Measurements from ENCODE around the gene COL6A2. TPM values are rescaled to one million over a fixed set of nuclear protein-coding genes. Genes with fewer than 3 reads are reported as not detected.

COL6A2 gene
- total and polyA plus RNA-seq, 9 donors: 481 to 1,002 (median 671) TPM

- Histone ChIP-seq H3K4me3 (ENCODE audit: low read length) (no peak overlapping the region), H3K4me1 (ENCODE audit: control insufficient read depth, insufficient read depth, low read length) (peaks cover 80% of the 10 kb centered on the region), H3K36me3 (ENCODE audit: control insufficient read depth, insufficient read depth, low read length) (no peaks in the 10 kb centered on the region), H3K27me3 (ENCODE audit: control insufficient read depth, insufficient read depth, low read length) (peaks cover 5% of the 10 kb centered on the region), H3K9me3 (replicated peaks; ENCODE audit: control insufficient read depth, low read depth, low read length) (no peaks in the 10 kb centered on the region), H3K27ac (ENCODE audit: low read length) (no peak overlapping the region)
- DNase-seq: no peak
- 81% methylated on average over 23 of the region's 31 CpGs for WGBS (ENCODE audit: insufficient coverage)
Observed at GRCh38 chr21:46052703-46053651, 44.9 kb upstream of the COL6A2 start.

- H3K27me3 ChIP-seq (ENCODE audit: control insufficient read depth, insufficient read depth, low read length): peaks cover 5% of the 10 kb centered on the region
- no peaks in the 10 kb centered on the region for H3K36me3 ChIP-seq (ENCODE audit: control insufficient read depth, insufficient read depth, low read length)
- no peak overlapping the region for H3K27ac ChIP-seq (ENCODE audit: low read length)
- H3K4me1 ChIP-seq (ENCODE audit: control insufficient read depth, insufficient read depth, low read length): peaks cover 77% of the 10 kb centered on the region
- no peak overlapping the region for H3K4me3 ChIP-seq (ENCODE audit: low read length)
- no peak for DNase-seq
- WGBS (ENCODE audit: insufficient coverage): 100% methylated on average over 2 of the region's 10 CpGs
- H3K9me3 ChIP-seq (replicated peaks; ENCODE audit: control insufficient read depth, low read depth, low read length): no peaks in the 10 kb centered on the region
Observed at GRCh38 chr21:46054031-46054430, 43.9 kb upstream of the COL6A2 start.

- Histone ChIP-seq H3K4me1 (ENCODE audit: control insufficient read depth, insufficient read depth, low read length) (peaks cover 72% of the 10 kb centered on the region), H3K36me3 (ENCODE audit: control insufficient read depth, insufficient read depth, low read length) (no peaks in the 10 kb centered on the region), H3K9me3 (replicated peaks; ENCODE audit: control insufficient read depth, low read depth, low read length) (no peaks in the 10 kb centered on the region), H3K27ac (ENCODE audit: low read length) (no peak overlapping the region), H3K27me3 (ENCODE audit: control insufficient read depth, insufficient read depth, low read length) (peaks cover 5% of the 10 kb centered on the region), H3K4me3 (ENCODE audit: low read length) (no peak overlapping the region)
- WGBS (ENCODE audit: insufficient coverage): 64% methylated on average over 9 of the region's 12 CpGs
- DNase-seq: no peak
Observed at GRCh38 chr21:46054451-46054881, 43.4 kb upstream of the COL6A2 start.

GRCh38 chr21:46055863-46056281 is 42.0 kb upstream of the COL6A2 start:
- DNase-seq: peak; percentile 47
- no peaks in the 10 kb centered on the region for H3K36me3 ChIP-seq (ENCODE audit: control insufficient read depth, insufficient read depth, low read length)
- 83% methylated on average over 19 of the region's 23 CpGs for WGBS (ENCODE audit: insufficient coverage)
- H3K9me3 ChIP-seq (replicated peaks; ENCODE audit: control insufficient read depth, low read depth, low read length): no peaks in the 10 kb centered on the region
- H3K4me3 ChIP-seq (ENCODE audit: low read length): no peak overlapping the region
- peak overlapping the region; percentile 74 for H3K27ac ChIP-seq (ENCODE audit: low read length)
- H3K4me1 ChIP-seq (ENCODE audit: control insufficient read depth, insufficient read depth, low read length): peaks cover 68% of the 10 kb centered on the region
- H3K27me3 ChIP-seq (ENCODE audit: control insufficient read depth, insufficient read depth, low read length): peaks cover 5% of the 10 kb centered on the region

GRCh38 chr21:46056450-46056903 is 41.4 kb upstream of the COL6A2 start:
- DNase-seq: peak; percentile 93
- no peak overlapping the region for H3K4me3 ChIP-seq (ENCODE audit: low read length)
- no peaks in the 10 kb centered on the region for H3K9me3 ChIP-seq (replicated peaks; ENCODE audit: control insufficient read depth, low read depth, low read length)
- peaks cover 62% of the 10 kb centered on the region for H3K4me1 ChIP-seq (ENCODE audit: control insufficient read depth, insufficient read depth, low read length)
- H3K27me3 ChIP-seq (ENCODE audit: control insufficient read depth, insufficient read depth, low read length): peaks cover 5% of the 10 kb centered on the region
- no peaks in the 10 kb centered on the region for H3K36me3 ChIP-seq (ENCODE audit: control insufficient read depth, insufficient read depth, low read length)
- 26% methylated on average over 19 of the region's 26 CpGs for WGBS (ENCODE audit: insufficient coverage)
- H3K27ac ChIP-seq (ENCODE audit: low read length): peak overlapping the region; percentile 74

GRCh38 chr21:46057111-46057709 is 40.7 kb upstream of the COL6A2 start:
- 56% methylated on average over 23 of the region's 27 CpGs for WGBS (ENCODE audit: insufficient coverage)
- peaks cover 55% of the 10 kb centered on the region for H3K4me1 ChIP-seq (ENCODE audit: control insufficient read depth, insufficient read depth, low read length)
- peak; percentile 13 for DNase-seq

GRCh38 chr21:46057710-46058241 is 40.1 kb upstream of the COL6A2 start:
- Histone ChIP-seq H3K4me3 (ENCODE audit: low read length) (no peak overlapping the region), H3K36me3 (ENCODE audit: control insufficient read depth, insufficient read depth, low read length) (no peaks in the 10 kb centered on the region), H3K4me1 (ENCODE audit: control insufficient read depth, insufficient read depth, low read length) (peaks cover 50% of the 10 kb centered on the region), H3K27me3 (ENCODE audit: control insufficient read depth, insufficient read depth, low read length) (peaks cover 2% of the 10 kb centered on the region), H3K27ac (ENCODE audit: low read length) (peak overlapping the region; percentile 74), H3K9me3 (replicated peaks; ENCODE audit: control insufficient read depth, low read depth, low read length) (peaks cover 7% of the 10 kb centered on the region)
- no peak for DNase-seq
- 70% methylated on average over 22 of the region's 23 CpGs for WGBS (ENCODE audit: insufficient coverage)

More at GRCh38 chr21:46057111-46057709, 40.7 kb upstream of the COL6A2 start:
- Histone ChIP-seq H3K36me3 (ENCODE audit: control insufficient read depth, insufficient read depth, low read length) (no peaks in the 10 kb centered on the region), H3K27ac (ENCODE audit: low read length) (peak overlapping the region; percentile 74), H3K9me3 (replicated peaks; ENCODE audit: control insufficient read depth, low read depth, low read length) (peaks cover 5% of the 10 kb centered on the region), H3K4me3 (ENCODE audit: low read length) (no peak overlapping the region), H3K27me3 (ENCODE audit: control insufficient read depth, insufficient read depth, low read length) (peaks cover 2% of the 10 kb centered on the region)

- Histone ChIP-seq H3K27me3 (ENCODE audit: control insufficient read depth, insufficient read depth, low read length) (peaks cover 2% of the 10 kb centered on the region), H3K4me1 (ENCODE audit: control insufficient read depth, insufficient read depth, low read length) (peaks cover 46% of the 10 kb centered on the region), H3K27ac (ENCODE audit: low read length) (no peak overlapping the region), H3K9me3 (replicated peaks; ENCODE audit: control insufficient read depth, low read depth, low read length) (peaks cover 13% of the 10 kb centered on the region), H3K36me3 (ENCODE audit: control insufficient read depth, insufficient read depth, low read length) (no peaks in the 10 kb centered on the region), H3K4me3 (ENCODE audit: low read length) (no peak overlapping the region)
- no peak for DNase-seq
- WGBS (ENCODE audit: insufficient coverage): 96% methylated on average over 9 of the region's 10 CpGs
Observed at GRCh38 chr21:46058431-46059145, 39.3 kb upstream of the COL6A2 start.

GRCh38 chr21:46059195-46059594 is 38.7 kb upstream of the COL6A2 start:
- WGBS (ENCODE audit: insufficient coverage): 92% methylated on average over 12 of the region's 12 CpGs
- Histone ChIP-seq H3K36me3 (ENCODE audit: control insufficient read depth, insufficient read depth, low read length) (no peaks in the 10 kb centered on the region), H3K27ac (ENCODE audit: low read length) (no peak overlapping the region), H3K4me1 (ENCODE audit: control insufficient read depth, insufficient read depth, low read length) (peaks cover 44% of the 10 kb centered on the region), H3K27me3 (ENCODE audit: control insufficient read depth, insufficient read depth, low read length) (peaks cover 4% of the 10 kb centered on the region), H3K4me3 (ENCODE audit: low read length) (no peak overlapping the region), H3K9me3 (replicated peaks; ENCODE audit: control insufficient read depth, low read depth, low read length) (peaks cover 13% of the 10 kb centered on the region)
- DNase-seq: no peak

Measured in muscle of leg (tissue), 11 donors.